Measurements from ENCODE around the gene KCTD21. TPM values are rescaled to one million over a fixed set of nuclear protein-coding genes. Genes with fewer than 3 reads are reported as not detected.
"Not testable (repeated sequence)": the region's sequence is repeated elsewhere in the genome, so short reads cannot be mapped to it uniquely, and the experiment has no call there.

KCTD21 gene
- polyA plus RNA-seq, 1 experiment: 16.3 TPM

DNA sequence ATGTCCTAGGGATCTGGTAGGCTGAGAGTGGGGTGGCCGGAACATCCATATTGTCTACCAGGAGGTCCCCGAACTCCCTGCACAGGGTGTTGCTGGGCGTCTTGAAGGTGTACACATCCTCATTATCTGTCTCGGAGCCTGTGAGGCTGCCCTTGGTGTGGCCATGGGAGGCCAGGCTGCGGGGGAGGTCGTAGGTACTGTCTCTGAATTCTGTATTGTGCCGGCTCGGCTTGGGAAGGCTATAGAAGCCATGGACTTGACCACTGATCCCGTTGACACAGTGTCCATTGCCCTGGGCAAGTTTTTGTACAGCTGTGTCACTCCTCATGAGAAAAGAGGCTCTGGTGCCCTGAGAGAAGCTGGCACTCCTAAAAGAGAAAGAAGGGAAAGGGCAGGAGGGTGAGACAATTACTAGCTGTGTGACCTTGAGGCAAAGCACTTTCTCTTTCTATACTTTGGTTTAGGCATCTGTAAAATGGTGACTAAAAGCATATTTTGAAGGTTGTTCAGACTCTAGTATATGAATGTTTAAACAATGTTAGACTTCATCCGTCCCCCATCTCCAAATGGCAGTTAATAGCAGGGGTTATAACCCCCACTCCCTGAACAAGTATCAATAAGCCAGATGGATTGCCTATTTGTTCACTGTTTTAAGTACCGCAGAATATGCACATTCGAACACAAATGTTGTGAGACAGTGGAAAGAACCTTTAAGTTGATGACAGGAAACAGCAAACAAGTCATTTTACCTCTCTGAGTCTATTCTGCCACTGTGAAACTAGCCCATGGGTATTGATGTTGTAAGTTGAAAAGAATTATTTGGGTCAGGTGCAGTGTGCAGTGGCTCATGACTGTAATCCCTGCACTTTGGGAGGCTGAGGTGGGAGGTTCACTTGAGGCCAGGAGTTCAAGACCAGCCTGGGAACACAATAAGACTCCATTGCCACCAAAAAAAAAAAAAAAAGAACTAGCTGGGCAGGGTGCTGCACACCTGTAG lies 38.6 kb upstream of the KCTD21 start:
- Histone ChIP-seq H3K27me3 (ENCODE audit: control insufficient read depth, insufficient read depth, low read length) (no peaks in the 10 kb centered on the region), H3K4me3 (ENCODE audit: low read depth, low read length) (no peak overlapping the region), H3K36me3 (ENCODE audit: control insufficient read depth, insufficient read depth, low read length) (peaks cover 12% of the 10 kb centered on the region; the same call in 1 of the 2 replicates)
- POLR2A ChIA-PET: interaction anchor here (0.7 kb wide), 1 partner anchor 185 kb away, joined by 16 read pairs; no protein-coding TSS in a partner anchor
- no peak for DNase-seq (ENCODE audit: low read depth)
- CTCF ChIA-PET: interaction anchor here (1.0 to 5.1 kb wide), 9 partner anchors 9 to 338 kb away, joined by 3 to 47 read pairs (median 7); partner anchors contain the start of gene GAB2
- TF ChIP-seq, protein P1, sequence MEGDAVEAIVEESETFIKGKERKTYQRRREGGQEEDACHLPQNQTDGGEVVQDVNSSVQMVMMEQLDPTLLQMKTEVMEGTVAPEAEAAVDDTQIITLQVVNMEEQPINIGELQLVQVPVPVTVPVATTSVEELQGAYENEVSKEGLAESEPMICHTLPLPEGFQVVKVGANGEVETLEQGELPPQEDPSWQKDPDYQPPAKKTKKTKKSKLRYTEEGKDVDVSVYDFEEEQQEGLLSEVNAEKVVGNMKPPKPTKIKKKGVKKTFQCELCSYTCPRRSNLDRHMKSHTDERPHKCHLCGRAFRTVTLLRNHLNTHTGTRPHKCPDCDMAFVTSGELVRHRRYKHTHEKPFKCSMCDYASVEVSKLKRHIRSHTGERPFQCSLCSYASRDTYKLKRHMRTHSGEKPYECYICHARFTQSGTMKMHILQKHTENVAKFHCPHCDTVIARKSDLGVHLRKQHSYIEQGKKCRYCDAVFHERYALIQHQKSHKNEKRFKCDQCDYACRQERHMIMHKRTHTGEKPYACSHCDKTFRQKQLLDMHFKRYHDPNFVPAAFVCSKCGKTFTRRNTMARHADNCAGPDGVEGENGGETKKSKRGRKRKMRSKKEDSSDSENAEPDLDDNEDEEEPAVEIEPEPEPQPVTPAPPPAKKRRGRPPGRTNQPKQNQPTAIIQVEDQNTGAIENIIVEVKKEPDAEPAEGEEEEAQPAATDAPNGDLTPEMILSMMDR (IDR thresholded peaks at IDR 0.05; ENCODE audit: insufficient read depth, low read depth, low read length): no peak

DNA sequence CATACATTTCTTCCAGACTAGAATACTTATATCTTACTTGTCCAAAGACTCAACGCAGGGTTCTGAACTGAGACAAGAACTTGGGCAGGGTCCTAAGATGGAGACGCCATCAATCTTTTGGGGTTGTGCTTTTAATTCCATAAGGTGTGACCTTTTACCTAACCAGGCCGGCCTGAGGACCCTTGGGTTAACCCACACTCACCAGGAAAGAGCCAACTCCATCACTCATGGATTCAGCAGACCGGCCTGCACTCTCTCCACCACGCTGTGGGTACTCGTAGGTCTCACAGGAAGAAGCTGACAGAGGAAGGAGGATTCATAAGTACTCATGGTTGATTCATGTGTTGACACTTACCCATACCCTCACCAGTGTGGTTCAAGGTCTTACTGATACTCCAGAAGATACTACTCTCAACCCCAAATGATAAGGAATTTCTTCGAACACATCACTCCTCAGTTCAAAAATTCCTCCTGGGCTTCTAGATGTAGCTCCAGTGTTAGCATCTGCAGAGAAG lies 36.5 kb upstream of the KCTD21 start:
- DNase-seq (ENCODE audit: low read depth): no peak
- TF ChIP-seq, protein P1 (IDR thresholded peaks at IDR 0.05; ENCODE audit: insufficient read depth, low read depth, low read length): no peak
- H3K27me3 ChIP-seq (ENCODE audit: control insufficient read depth, insufficient read depth, low read length): no peaks in the 10 kb centered on the region
- H3K4me3 ChIP-seq (ENCODE audit: low read depth, low read length): no peak overlapping the region
- ChIA-PET CTCF (interaction anchor here (1.0 to 5.1 kb wide), 3 partner anchors 29 to 340 kb away, joined by 3 to 47 read pairs (median 4); no protein-coding TSS in a partner anchor), POLR2A (no interaction called here)
- H3K36me3 ChIP-seq (ENCODE audit: control insufficient read depth, insufficient read depth, low read length): peaks cover 14% of the 10 kb centered on the region

DNA sequence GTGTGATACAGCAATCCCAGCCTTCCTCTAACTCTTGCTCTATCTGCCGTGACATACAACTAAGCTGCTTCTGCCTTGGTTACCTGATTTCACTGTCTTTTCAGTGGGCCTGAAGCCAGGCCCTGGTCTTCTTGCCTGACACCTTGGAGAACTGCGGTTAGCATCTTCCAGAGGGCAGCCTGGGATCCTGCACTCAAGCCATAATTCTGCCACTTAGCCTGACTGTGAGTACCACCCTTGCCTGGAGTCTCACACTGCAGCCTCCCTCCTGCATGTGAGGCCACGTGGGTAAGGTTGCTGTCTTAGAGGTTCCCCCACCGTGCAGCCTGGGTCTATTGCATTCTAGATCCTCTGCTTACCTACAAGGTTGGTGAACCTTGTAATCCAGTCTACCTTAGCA lies 36.1 kb upstream of the KCTD21 start:
- TF ChIP-seq, protein P1 (IDR thresholded peaks at IDR 0.05; ENCODE audit: insufficient read depth, low read depth, low read length): no peak
- CTCF ChIA-PET: interaction anchor here (1.1 to 5.1 kb wide), 2 partner anchors 29 to 340 kb away, joined by 4 to 47 read pairs; no protein-coding TSS in a partner anchor
- no peak overlapping the region for H3K4me3 ChIP-seq (ENCODE audit: low read depth, low read length)
- H3K36me3 ChIP-seq (ENCODE audit: control insufficient read depth, insufficient read depth, low read length): peaks cover 14% of the 10 kb centered on the region
- POLR2A ChIA-PET: no interaction called here
- no peaks in the 10 kb centered on the region for H3K27me3 ChIP-seq (ENCODE audit: control insufficient read depth, insufficient read depth, low read length)
- DNase-seq (ENCODE audit: low read depth): no peak

DNA sequence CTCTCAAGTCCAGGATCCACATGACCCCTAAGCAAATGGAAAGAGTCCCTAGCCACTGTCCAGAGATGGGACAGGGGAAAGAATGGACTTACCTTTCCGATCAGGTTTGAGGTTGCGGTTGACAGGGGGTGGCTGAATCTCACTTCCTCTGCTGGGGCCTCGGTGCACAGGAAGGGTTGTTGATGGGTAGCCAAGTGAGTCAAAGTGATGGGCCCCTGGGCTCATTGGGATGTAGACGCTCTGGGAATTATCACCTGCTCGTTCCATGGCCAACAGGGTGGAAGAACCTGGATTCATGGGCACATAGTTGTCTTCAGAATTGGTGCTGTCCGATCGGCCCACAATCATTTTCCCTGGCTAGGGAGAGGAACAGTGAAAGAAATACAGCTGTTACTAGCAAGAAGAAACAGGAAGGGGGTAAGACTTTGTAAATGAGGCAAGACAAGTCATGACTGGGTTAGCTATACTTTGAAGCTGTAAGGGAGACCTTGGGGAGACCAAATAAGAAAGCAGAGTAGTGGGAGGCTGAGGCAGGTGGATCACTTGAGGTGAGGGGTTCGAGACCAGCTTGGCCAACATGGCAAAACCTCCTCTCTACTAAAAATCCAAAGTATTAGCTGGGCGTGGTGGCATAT lies 35.0 kb upstream of the KCTD21 start:
- TF ChIP-seq, protein P1 (IDR thresholded peaks at IDR 0.05; ENCODE audit: insufficient read depth, low read depth, low read length): no peak
- CTCF ChIA-PET: interaction anchor here (1.1 kb wide), 1 partner anchor 27 kb away, joined by 4 read pairs; no protein-coding TSS in a partner anchor
- Histone ChIP-seq H3K4me3 (ENCODE audit: low read depth, low read length) (no peak overlapping the region), H3K36me3 (ENCODE audit: control insufficient read depth, insufficient read depth, low read length) (peaks cover 18% of the 10 kb centered on the region), H3K27me3 (ENCODE audit: control insufficient read depth, insufficient read depth, low read length) (no peaks in the 10 kb centered on the region)
- POLR2A ChIA-PET: no interaction called here
- DNase-seq (ENCODE audit: low read depth): no peak

DNA sequence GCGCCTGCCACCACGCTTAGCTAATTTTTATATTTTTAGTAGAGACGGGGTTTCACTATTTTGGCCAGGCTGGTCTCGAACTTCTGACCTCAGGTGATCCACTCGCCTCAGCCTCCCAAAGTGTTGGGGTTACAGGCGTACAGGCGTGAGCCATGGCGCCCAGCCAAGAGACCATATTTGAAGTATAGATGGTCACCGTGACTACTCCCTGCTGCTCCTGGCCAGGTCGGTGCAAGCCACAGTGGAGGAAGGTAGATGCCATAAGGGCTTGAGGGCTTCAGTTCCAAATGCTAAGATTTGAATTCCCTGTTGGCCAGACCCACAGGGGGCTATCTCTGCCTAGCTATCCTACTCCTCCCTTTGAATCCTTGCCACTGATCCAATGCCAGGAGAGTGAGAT lies 34.3 kb upstream of the KCTD21 start:
- CTCF ChIA-PET; H3K4me3 ChIP-seq (ENCODE audit: low read depth, low read length); POLR2A ChIA-PET; H3K27me3 ChIP-seq (ENCODE audit: control insufficient read depth, insufficient read depth, low read length); DNase-seq (ENCODE audit: low read depth): not testable (repeated sequence)
- peaks cover 21% of the 10 kb centered on the region for H3K36me3 ChIP-seq (ENCODE audit: control insufficient read depth, insufficient read depth, low read length)

Data from BJ (cell line).